ENCODE data around the gene ZNF726.
A peak's percentile ranks its signal among the peaks of the same experiment; 100 is the strongest.
"Not testable (repeated sequence)": the region's sequence is repeated elsewhere in the genome, so short reads cannot be mapped to it uniquely, and the experiment has no call there.

Gene ZNF726

GRCh38 chr19:23937031-23937430, 22.3 kb downstream of the ZNF726 start:
- intact Hi-C loops (cut with DNase I): not testable (repeated sequence)
- DNase-seq: peak in 1 of 10 donors; percentile 67

- intact Hi-C loops (cut with DNase I): no loop called here
- no peak for DNase-seq
Observed at GRCh38 chr19:23943411-23943810, 28.7 kb downstream of the ZNF726 start.

GRCh38 chr19:23946569-23946968, 31.9 kb downstream of the ZNF726 start:
- DNase-seq: no peak
- intact Hi-C loops (cut with DNase I): no loop called here

- intact Hi-C loops (cut with DNase I): no loop called here
- DNase-seq: no peak
Observed at GRCh38 chr19:23949611-23950010, 34.9 kb downstream of the ZNF726 start.

- no peak for DNase-seq
- intact Hi-C loops (cut with DNase I): no loop called here
Observed at GRCh38 chr19:23956051-23956450, 41.4 kb downstream of the ZNF726 start.

GRCh38 chr19:23957660-23958281, 43.1 kb downstream of the ZNF726 start:
- no peak for DNase-seq
- intact Hi-C loops (cut with DNase I): no loop called here

GRCh38 chr19:23963396-23963795, 48.7 kb downstream of the ZNF726 start:
- intact Hi-C loops (cut with DNase I); DNase-seq: not testable (repeated sequence)

- DNase-seq: peak in 1 of 10 donors; percentile 62
- intact Hi-C loops (cut with DNase I): not testable (repeated sequence)
Observed at GRCh38 chr19:23963881-23964280, 49.2 kb downstream of the ZNF726 start.

- intact Hi-C loops (cut with DNase I); DNase-seq: not testable (repeated sequence)
Observed at GRCh38 chr19:23964334-23964733, 49.6 kb downstream of the ZNF726 start.

- DNase-seq: no peak
- intact Hi-C loops (cut with DNase I): loop anchor here (5.0 kb wide), 1 partner anchor 97 kb away; no protein-coding TSS in a partner anchor
Observed at GRCh38 chr19:23969630-23970029, 54.9 kb downstream of the ZNF726 start.

GRCh38 chr19:23971598-23971997, 56.9 kb downstream of the ZNF726 start:
- DNase-seq: peak in 1 of 10 donors; percentile 71
- intact Hi-C loops (cut with DNase I): no loop called here

GRCh38 chr19:23972161-23972560, 57.5 kb downstream of the ZNF726 start:
- no peak for DNase-seq

GRCh38 chr19:23974941-23975340, 60.3 kb downstream of the ZNF726 start:
- DNase-seq: no peak
- intact Hi-C loops (cut with DNase I): no loop called here

More at GRCh38 chr19:23972161-23972560, 57.5 kb downstream of the ZNF726 start:
- intact Hi-C loops (cut with DNase I): no loop called here

- DNase-seq; intact Hi-C loops (cut with DNase I): not testable (repeated sequence)
Observed at GRCh38 chr19:23976631-23977030, 61.9 kb downstream of the ZNF726 start.

GRCh38 chr19:23977256-23977655, 62.6 kb downstream of the ZNF726 start:
- not testable (repeated sequence) for DNase-seq

GRCh38 chr19:23978068-23978467, 63.4 kb downstream of the ZNF726 start:
- intact Hi-C loops (cut with DNase I): no loop called here
- no peak for DNase-seq

More at GRCh38 chr19:23977256-23977655, 62.6 kb downstream of the ZNF726 start:
- intact Hi-C loops (cut with DNase I): not testable (repeated sequence)

- intact Hi-C loops (cut with DNase I): no loop called here
- DNase-seq: no peak
Observed at GRCh38 chr19:23980805-23981204, 66.1 kb downstream of the ZNF726 start.

- intact Hi-C loops (cut with DNase I): no loop called here
- no peak for DNase-seq
Observed at GRCh38 chr19:23981863-23982262, 67.2 kb downstream of the ZNF726 start.

GRCh38 chr19:23983406-23983805, 68.7 kb downstream of the ZNF726 start:
- intact Hi-C loops (cut with DNase I): no loop called here
- no peak for DNase-seq

All from posterior cingulate gyrus (tissue), 11 donors.